K562 (cell line): ENCODE data around the gene STARD13. TPM values are rescaled to one million over a fixed set of nuclear protein-coding genes. Genes with fewer than 3 reads are reported as not detected.

Experiments used
- ATAC-seq: fragments of 200-7000 bp; cut with Tn5 transposase; 3 replicates; pipeline ENCODE4 v1.9.1; 2020; ENCODE audit warnings: moderate library complexity
- BruUV-seq: library from RNA; stranded (reverse); fragments of 400-500 nt; replicated peaks from 2 replicates; lab custom pipeline; 2021; lab: Mats Ljungman, UMichigan
- CTCF ChIA-PET: fragments of 300-600 bp; formaldehyde crosslinking; extraction: SDS; loops from one replicate; lab custom pipeline; 2021; ENCODE audit warnings: low intra/inter-chr PET ratio; lab: Yijun Ruan, JAX
- POLR2A ChIA-PET: fragments of 300-600, 350-650 bp; sonication (Branson Sonifier 250); formaldehyde crosslinking; extraction: SDS; loops from one replicate; lab custom pipeline; 2021; ENCODE audit warnings: antibody characterized with exemption, inconsistent platforms; lab: Yijun Ruan, JAX
- DNase-seq, 4 experiments: peaks; one replicate each; pipeline versions ENCODE4 v3.0.0 to v3.0.0-alpha.2; 2011 to 2018; ENCODE audit warnings: low spot score in 3 of 4, mixed read lengths in 3 of 4; ENCODE audit errors: extremely low read depth in 1 of 4
- FAIRE-seq: peaks from 2 replicates; lab custom pipeline; 2011; peaks lifted over from hg19 to GRCh38; lab: Jason Lieb, UNC
- H2AFZ ChIP-seq: 2 replicates; pipeline ENCODE4 v1.6.0; 2011; ENCODE audit warnings: low read depth, low read length, control low read depth, inconsistent platforms
- H3K27ac ChIP-seq: fragments of 200-600 bp; 3 replicates; pipeline ENCODE4 v1.8.0; 2011; ENCODE audit warnings: low read depth, mild to moderate bottlenecking, control low read depth, inconsistent platforms, low read length, moderate library complexity, mixed read lengths; ENCODE audit errors: extremely low read depth
- H3K27me3 ChIP-seq, 2 experiments: fragments of 300-600 bp in 1 of 2; 2 replicates in 1 of 2; 3 replicates in 1 of 2; pipeline versions ENCODE4 v1.6.0 to v1.8.0; 2011; ENCODE audit warnings: inconsistent platforms in 2 of 2, low read length in 2 of 2, mild to moderate bottlenecking in 1 of 2, mixed read lengths in 1 of 2, moderate library complexity in 1 of 2; ENCODE audit not compliant: control insufficient read depth in 2 of 2, insufficient read depth in 2 of 2
- H3K36me3 ChIP-seq: fragments of 300-600 bp; 3 replicates; pipeline ENCODE4 v1.8.0; 2011; ENCODE audit warnings: mild to moderate bottlenecking, low read length, inconsistent platforms; ENCODE audit not compliant: control insufficient read depth, insufficient read depth
- H3K4me1 ChIP-seq, 2 experiments: fragments of 200-600 bp in 1 of 2; replicated peaks in 1 of 2; 2 replicates in 1 of 2; 3 replicates in 1 of 2; pipeline versions ENCODE4 v1.5.1 to v1.8.0; 2011; ENCODE audit warnings: inconsistent platforms in 2 of 2, low read length in 2 of 2, mild to moderate bottlenecking in 1 of 2, mixed read lengths in 1 of 2, moderate library complexity in 1 of 2; ENCODE audit not compliant: control insufficient read depth in 2 of 2, insufficient read depth in 2 of 2
- H3K4me2 ChIP-seq: 2 replicates; pipeline ENCODE4 v1.6.1; 2011; ENCODE audit warnings: low read length, control low read depth, inconsistent platforms, mixed read lengths; ENCODE audit not compliant: insufficient read depth
- H3K4me3 ChIP-seq: fragments of 200-600 bp; sonication (generic), shearing (Covaris generic); 2 replicates; pipeline ENCODE4 v1.5.1; 2016; ENCODE audit warnings: control low read depth, inconsistent platforms
- H3K79me2 ChIP-seq: fragments of 200-600 bp; 3 replicates; pipeline ENCODE4 v1.8.0; 2011; ENCODE audit warnings: low read length, inconsistent platforms; ENCODE audit not compliant: control insufficient read depth, insufficient read depth
- H3K9ac ChIP-seq, 2 experiments: 2 replicates each; pipeline versions ENCODE4 v1.6.0 to v1.6.1; 2011; ENCODE audit warnings: low read depth in 2 of 2, low read length in 2 of 2, control low read depth in 1 of 2, inconsistent platforms in 1 of 2, mild to moderate bottlenecking in 1 of 2, mixed read lengths in 1 of 2; ENCODE audit not compliant: insufficient read depth in 1 of 2
- H3K9me1 ChIP-seq: one replicate; pipeline ENCODE4 v1.6.0; 2011; ENCODE audit warnings: inconsistent platforms, mild to moderate bottlenecking, low read length, moderate library complexity; ENCODE audit not compliant: control insufficient read depth, insufficient read depth
- H3K9me3 ChIP-seq: replicated peaks from 2 replicates; pipeline ENCODE4 v1.5.1; 2011; ENCODE audit warnings: low read depth, low read length, inconsistent platforms; ENCODE audit not compliant: control insufficient read depth, insufficient read depth
- H4K20me1 ChIP-seq: replicated peaks from 2 replicates; pipeline ENCODE4 v1.6.1; 2011; ENCODE audit warnings: low read length, inconsistent platforms, mixed read lengths; ENCODE audit not compliant: control insufficient read depth, insufficient read depth
- EHMT2 ChIP-seq: fragments of 450-650 bp; IDR thresholded peaks from 2 replicates; pipeline ENCODE4 v1.6.1; 2018; ENCODE audit warnings: antibody characterized with exemption
- HMBOX1 ChIP-seq: sonication (generic); IDR thresholded peaks from 2 replicates; pipeline ENCODE4 v1.6.1; 2016
- ZNF184 ChIP-seq: sonication (generic); formaldehyde crosslinking; IDR thresholded peaks from 2 replicates; pipeline ENCODE4 v1.5.0; 2020; ENCODE audit warnings: missing genetic modification reagents
- ZNF41 ChIP-seq: fragments of 250-450 bp; sonication (Bioruptor Pico); conservative IDR thresholded peaks from 2 replicates; pipeline ENCODE4 v1.4.0; 2020; ENCODE audit warnings: mild to moderate bottlenecking
- ZNF436 ChIP-seq: fragments of 250-450, 450-650 bp; sonication (Bioruptor Pico); formaldehyde crosslinking; IDR thresholded peaks from 2 replicates; pipeline ENCODE4 v1.7.0; 2020; ENCODE audit warnings: mild to moderate bottlenecking
- ZNF77 ChIP-seq: fragments of 250-450 bp; sonication (Bioruptor Pico); IDR thresholded peaks from 2 replicates; pipeline ENCODE4 v1.5.0; 2020
- in situ Hi-C: fragments of 300-500 bp; cut with MboI; formaldehyde crosslinking; loops from 4 replicates; pipeline ENCODE4 v1.15.0; 2018; ENCODE audit warnings: inconsistent platforms, mixed read lengths
- intact Hi-C: fragments of 100-400 bp; cut with micrococcal nuclease; formaldehyde crosslinking; loops from 2 replicates; pipeline ENCODE4 v1.14.2; 2022
- polyA plus RNA-seq, 8 experiments: library from polyadenylated mRNA; depleted of rRNA in 4 of 8; stranded (reverse) in 5 of 8; unstranded in 3 of 8; fragments of >200 nt; fragmentation: Nextera tagmentation in 2 of 8; fragmentation: Illumina TruSeq in 1 of 8; extraction: Ambion mirVana in 2 of 8; extraction: Trizol in 1 of 8; gene quantifications; 2 replicates each; pipeline versions ENCODE4 v1.2.1 to v1.2.3, GENCODE V29; 2011 to 2014; ENCODE audit warnings: inconsistent platforms in 1 of 8, missing spikeins in 1 of 8
- total RNA-seq, 7 experiments: library from RNA; depleted of rRNA in 6 of 7; stranded (reverse); fragments of >200 nt in 6 of 7; fragmentation: Illumina TruSeq in 2 of 7; extraction: Trizol in 2 of 7; gene quantifications; 2 replicates each; pipeline versions ENCODE4 v1.2.1 to v1.2.3, GENCODE V29; 2011 to 2021; ENCODE audit warnings: low replicate concordance in 1 of 7
- TF ChIP-seq, protein P1 (sequence below): fragments of 250-450 bp; sonication (Bioruptor Pico); IDR thresholded peaks from 2 replicates; pipeline ENCODE4 v1.4.0; 2020; ENCODE audit warnings: mild to moderate bottlenecking, moderate library complexity
- TF ChIP-seq, protein P2 (sequence below), 2 experiments: IDR thresholded peaks; 2 replicates each; pipeline ENCODE4 v1.6.1; 2011; ENCODE audit warnings: borderline replicate concordance in 1 of 2, control low read depth in 1 of 2, low read depth in 1 of 2, low read length in 1 of 2, mild to moderate bottlenecking in 1 of 2, mixed read lengths in 1 of 2, moderate library complexity in 1 of 2; ENCODE audit not compliant: insufficient read depth in 1 of 2, insufficient read length in 1 of 2, poor library complexity in 1 of 2, severe bottlenecking in 1 of 2; ENCODE audit errors: extremely low read depth in 1 of 2

STARD13 gene
- total and polyA plus RNA-seq, 9 of the 15 experiments (the other 6 are each of a cell fraction or from before 2014, with no cell fraction given): 0.11 TPM; not detected in 8

DNA sequence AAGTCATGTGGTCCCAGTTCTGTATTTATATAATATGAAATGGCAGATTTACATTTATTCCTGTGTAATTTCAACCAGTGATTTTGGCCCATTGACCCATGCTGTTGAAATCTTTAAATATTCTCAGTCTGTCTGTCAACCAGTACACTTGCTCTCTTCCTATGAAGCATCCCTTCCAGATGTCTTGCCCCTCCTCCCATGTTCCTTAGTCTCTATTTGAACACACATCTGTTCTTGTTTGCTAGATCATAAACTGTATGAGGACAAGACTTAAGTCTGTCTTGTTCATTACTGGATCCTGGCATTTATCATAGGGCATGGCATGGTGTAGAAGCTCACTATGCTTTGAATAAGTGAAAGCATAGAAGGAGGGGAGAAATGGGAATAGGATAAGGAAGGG, 34.9 kb downstream of the STARD13 start:
- intact Hi-C loops: no loop called here
- no peak overlapping the region for H3K9ac ChIP-seq
- BruUV-seq: no TSS peak
- ATAC-seq (no peak), FAIRE-seq (no peak), DNase-seq (no peak)
- no peaks in the 10 kb centered on the region for H3K36me3 ChIP-seq
- no peaks in the 10 kb centered on the region for H3K4me1 ChIP-seq
- no peak overlapping the region for H3K4me2 ChIP-seq
- H4K20me1 ChIP-seq: no peaks in the 10 kb centered on the region
- TF ChIP-seq ZNF41 (CRISPR knock-in tag) (no peak), ZNF184 (CRISPR knock-in tag) (no peak), EHMT2 (no peak), HMBOX1 (no peak), ZNF77 (no peak), ZNF436 (CRISPR knock-in tag) (no peak)
- TF ChIP-seq, protein P1, sequence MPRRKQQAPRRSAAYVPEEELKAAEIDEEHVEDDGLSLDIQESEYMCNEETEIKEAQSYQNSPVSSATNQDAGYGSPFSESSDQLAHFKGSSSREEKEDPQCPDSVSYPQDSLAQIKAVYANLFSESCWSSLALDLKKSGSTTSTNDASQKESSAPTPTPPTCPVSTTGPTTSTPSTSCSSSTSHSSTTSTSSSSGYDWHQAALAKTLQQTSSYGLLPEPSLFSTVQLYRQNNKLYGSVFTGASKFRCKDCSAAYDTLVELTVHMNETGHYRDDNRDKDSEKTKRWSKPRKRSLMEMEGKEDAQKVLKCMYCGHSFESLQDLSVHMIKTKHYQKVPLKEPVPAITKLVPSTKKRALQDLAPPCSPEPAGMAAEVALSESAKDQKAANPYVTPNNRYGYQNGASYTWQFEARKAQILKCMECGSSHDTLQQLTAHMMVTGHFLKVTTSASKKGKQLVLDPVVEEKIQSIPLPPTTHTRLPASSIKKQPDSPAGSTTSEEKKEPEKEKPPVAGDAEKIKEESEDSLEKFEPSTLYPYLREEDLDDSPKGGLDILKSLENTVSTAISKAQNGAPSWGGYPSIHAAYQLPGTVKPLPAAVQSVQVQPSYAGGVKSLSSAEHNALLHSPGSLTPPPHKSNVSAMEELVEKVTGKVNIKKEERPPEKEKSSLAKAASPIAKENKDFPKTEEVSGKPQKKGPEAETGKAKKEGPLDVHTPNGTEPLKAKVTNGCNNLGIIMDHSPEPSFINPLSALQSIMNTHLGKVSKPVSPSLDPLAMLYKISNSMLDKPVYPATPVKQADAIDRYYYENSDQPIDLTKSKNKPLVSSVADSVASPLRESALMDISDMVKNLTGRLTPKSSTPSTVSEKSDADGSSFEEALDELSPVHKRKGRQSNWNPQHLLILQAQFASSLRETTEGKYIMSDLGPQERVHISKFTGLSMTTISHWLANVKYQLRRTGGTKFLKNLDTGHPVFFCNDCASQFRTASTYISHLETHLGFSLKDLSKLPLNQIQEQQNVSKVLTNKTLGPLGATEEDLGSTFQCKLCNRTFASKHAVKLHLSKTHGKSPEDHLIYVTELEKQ (CRISPR knock-in tag): no peak
- TF ChIP-seq, protein P2, sequence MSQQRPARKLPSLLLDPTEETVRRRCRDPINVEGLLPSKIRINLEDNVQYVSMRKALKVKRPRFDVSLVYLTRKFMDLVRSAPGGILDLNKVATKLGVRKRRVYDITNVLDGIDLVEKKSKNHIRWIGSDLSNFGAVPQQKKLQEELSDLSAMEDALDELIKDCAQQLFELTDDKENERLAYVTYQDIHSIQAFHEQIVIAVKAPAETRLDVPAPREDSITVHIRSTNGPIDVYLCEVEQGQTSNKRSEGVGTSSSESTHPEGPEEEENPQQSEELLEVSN (IDR thresholded peaks at IDR 0.05; ENCODE audit: borderline replicate concordance in 1 of 2, extremely low read depth in 1 of 2, insufficient read depth in 1 of 2, insufficient read length in 1 of 2, low read depth in 1 of 2, low read length in 1 of 2, poor library complexity in 1 of 2, severe bottlenecking in 1 of 2): no peak
- POLR2A ChIA-PET: no interaction called here
- H2AFZ ChIP-seq: no peak overlapping the region
- H3K79me2 ChIP-seq: no peaks in the 10 kb centered on the region
- H3K9me1 ChIP-seq: no peaks in the 10 kb centered on the region
- CTCF ChIA-PET: no interaction called here
- no peak overlapping the region for H3K27ac ChIP-seq
- in situ Hi-C loops: no loop called here
- H3K27me3 ChIP-seq: no peaks in the 10 kb centered on the region
- H3K4me3 ChIP-seq: no peak overlapping the region
- no peaks in the 10 kb centered on the region for H3K9me3 ChIP-seq
